Measurements from ENCODE around the gene PATJ.

PATJ gene

DNA sequence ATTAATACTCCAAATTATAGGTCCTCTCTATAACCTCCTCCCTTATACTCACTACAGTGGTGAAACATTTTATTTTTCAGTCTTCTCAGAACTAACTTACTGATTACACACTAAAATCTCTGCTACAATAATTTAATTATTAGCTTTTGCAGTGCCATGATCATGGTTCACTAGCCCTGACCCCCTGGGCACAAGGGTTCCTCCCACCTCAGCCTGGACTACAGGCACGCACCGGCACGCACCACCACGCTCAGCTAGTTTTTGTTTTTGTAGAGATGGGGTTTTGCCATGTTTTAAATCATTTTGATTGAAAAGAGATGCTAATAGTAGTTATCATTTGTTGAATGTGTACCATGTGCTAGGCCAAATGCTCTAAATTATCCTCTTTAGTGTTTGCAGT, 6.3 kb downstream of the PATJ start:
- no peak for TF ChIP-seq GABPA (IDR thresholded peaks at IDR 0.05; ENCODE audit: low read depth)
- no peak for TF ChIP-seq SPI1 (IDR thresholded peaks at IDR 0.05; ENCODE audit: borderline replicate concordance, low read depth)
- TF ChIP-seq, protein P1, sequence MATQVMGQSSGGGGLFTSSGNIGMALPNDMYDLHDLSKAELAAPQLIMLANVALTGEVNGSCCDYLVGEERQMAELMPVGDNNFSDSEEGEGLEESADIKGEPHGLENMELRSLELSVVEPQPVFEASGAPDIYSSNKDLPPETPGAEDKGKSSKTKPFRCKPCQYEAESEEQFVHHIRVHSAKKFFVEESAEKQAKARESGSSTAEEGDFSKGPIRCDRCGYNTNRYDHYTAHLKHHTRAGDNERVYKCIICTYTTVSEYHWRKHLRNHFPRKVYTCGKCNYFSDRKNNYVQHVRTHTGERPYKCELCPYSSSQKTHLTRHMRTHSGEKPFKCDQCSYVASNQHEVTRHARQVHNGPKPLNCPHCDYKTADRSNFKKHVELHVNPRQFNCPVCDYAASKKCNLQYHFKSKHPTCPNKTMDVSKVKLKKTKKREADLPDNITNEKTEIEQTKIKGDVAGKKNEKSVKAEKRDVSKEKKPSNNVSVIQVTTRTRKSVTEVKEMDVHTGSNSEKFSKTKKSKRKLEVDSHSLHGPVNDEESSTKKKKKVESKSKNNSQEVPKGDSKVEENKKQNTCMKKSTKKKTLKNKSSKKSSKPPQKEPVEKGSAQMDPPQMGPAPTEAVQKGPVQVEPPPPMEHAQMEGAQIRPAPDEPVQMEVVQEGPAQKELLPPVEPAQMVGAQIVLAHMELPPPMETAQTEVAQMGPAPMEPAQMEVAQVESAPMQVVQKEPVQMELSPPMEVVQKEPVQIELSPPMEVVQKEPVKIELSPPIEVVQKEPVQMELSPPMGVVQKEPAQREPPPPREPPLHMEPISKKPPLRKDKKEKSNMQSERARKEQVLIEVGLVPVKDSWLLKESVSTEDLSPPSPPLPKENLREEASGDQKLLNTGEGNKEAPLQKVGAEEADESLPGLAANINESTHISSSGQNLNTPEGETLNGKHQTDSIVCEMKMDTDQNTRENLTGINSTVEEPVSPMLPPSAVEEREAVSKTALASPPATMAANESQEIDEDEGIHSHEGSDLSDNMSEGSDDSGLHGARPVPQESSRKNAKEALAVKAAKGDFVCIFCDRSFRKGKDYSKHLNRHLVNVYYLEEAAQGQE (IDR thresholded peaks at IDR 0.05; ENCODE audit: insufficient replicate concordance, low read depth), result no peak
- TF ChIP-seq CTCF (IDR thresholded peaks at IDR 0.05; ENCODE audit: insufficient read depth, low read length), result no peak
- TF ChIP-seq POLR2AphosphoS5 (IDR thresholded peaks at IDR 0.05; ENCODE audit: low read depth), result no peak
- no peaks in the 10 kb centered on the region for H3K27me3 ChIP-seq (ENCODE audit: insufficient read depth, poor library complexity, severe bottlenecking)
- no peak overlapping the region for H3K27ac ChIP-seq (replicated peaks)
- no peak overlapping the region for H3K4me3 ChIP-seq (replicated peaks; ENCODE audit: insufficient read depth, low read length)
- DNase-seq (ENCODE audit: low read depth in 1 of 2, low spot score in 1 of 2), result no peak

- TF ChIP-seq GABPA (IDR thresholded peaks at IDR 0.05; ENCODE audit: low read depth) (no peak), POLR2AphosphoS5 (IDR thresholded peaks at IDR 0.05; ENCODE audit: low read depth) (no peak), CTCF (IDR thresholded peaks at IDR 0.05; ENCODE audit: insufficient read depth, low read length) (no peak), SPI1 (IDR thresholded peaks at IDR 0.05; ENCODE audit: borderline replicate concordance, low read depth) (no peak)
- TF ChIP-seq, protein P1 (IDR thresholded peaks at IDR 0.05; ENCODE audit: insufficient replicate concordance, low read depth), result no peak
- H3K27ac ChIP-seq (replicated peaks), result no peak overlapping the region
- no peak overlapping the region for H3K4me3 ChIP-seq (replicated peaks; ENCODE audit: insufficient read depth, low read length)
- DNase-seq (ENCODE audit: low read depth in 1 of 2, low spot score in 1 of 2), result no peak
- H3K27me3 ChIP-seq (ENCODE audit: insufficient read depth, poor library complexity, severe bottlenecking), result no peaks in the 10 kb centered on the region
These were observed 7.3 kb downstream of the PATJ start for GRCh38 chr1:61749574-61749973.

DNA sequence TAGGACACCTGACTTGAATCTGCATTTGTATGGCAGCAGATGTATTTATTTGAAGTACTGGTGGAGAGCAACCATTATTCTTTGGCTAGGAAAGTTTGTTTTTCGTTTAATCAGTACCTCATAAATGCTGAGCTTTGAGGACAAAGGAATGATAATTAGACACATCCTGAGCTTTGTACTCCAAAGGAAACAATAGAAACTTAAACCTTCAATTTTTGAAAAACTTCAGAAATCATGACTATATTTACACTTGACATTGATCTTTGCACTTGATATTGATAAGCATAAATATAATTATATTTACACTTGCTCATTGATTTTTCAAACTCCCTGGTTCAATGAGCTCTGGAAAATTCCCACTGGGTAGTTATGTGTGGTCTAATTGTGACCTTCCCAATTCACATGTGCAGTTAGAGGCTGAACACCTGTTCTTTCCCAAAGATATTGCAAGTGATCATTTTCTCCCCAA, 10.7 kb downstream of the PATJ start:
- no peak overlapping the region for H3K27ac ChIP-seq (replicated peaks)
- no peak for DNase-seq (ENCODE audit: low read depth in 1 of 2, low spot score in 1 of 2)
- no peak for TF ChIP-seq CTCF (IDR thresholded peaks at IDR 0.05; ENCODE audit: insufficient read depth, low read length)
- TF ChIP-seq POLR2AphosphoS5 (IDR thresholded peaks at IDR 0.05; ENCODE audit: low read depth), result no peak
- H3K27me3 ChIP-seq (ENCODE audit: insufficient read depth, poor library complexity, severe bottlenecking), result no peaks in the 10 kb centered on the region
- no peak overlapping the region for H3K4me3 ChIP-seq (replicated peaks; ENCODE audit: insufficient read depth, low read length)

- Histone ChIP-seq H3K27me3 (ENCODE audit: insufficient read depth, poor library complexity, severe bottlenecking) (no peaks in the 10 kb centered on the region), H3K4me3 (replicated peaks; ENCODE audit: insufficient read depth, low read length) (no peak overlapping the region), H3K27ac (replicated peaks) (no peak overlapping the region)
- no peak for TF ChIP-seq CTCF (IDR thresholded peaks at IDR 0.05; ENCODE audit: insufficient read depth, low read length)
- no peak for TF ChIP-seq SPI1 (IDR thresholded peaks at IDR 0.05; ENCODE audit: borderline replicate concordance, low read depth)
- no peak for TF ChIP-seq GABPA (IDR thresholded peaks at IDR 0.05; ENCODE audit: low read depth)
- TF ChIP-seq, protein P1 (IDR thresholded peaks at IDR 0.05; ENCODE audit: insufficient replicate concordance, low read depth), result no peak
- no peak for TF ChIP-seq POLR2AphosphoS5 (IDR thresholded peaks at IDR 0.05; ENCODE audit: low read depth)
- DNase-seq (ENCODE audit: low read depth in 1 of 2, low spot score in 1 of 2), result no peak
These were observed 11.8 kb downstream of the PATJ start for GRCh38 chr1:61753998-61754508.

Data from HL-60 (cell line).